HG02759 (cell line): ENCODE data around the gene BAIAP3.

Experiments used
- ATAC-seq: cut with Tn5 transposase; IDR thresholded peaks from one replicate; pipeline ENCODE4 v1.9.1; 2021; ENCODE audit warnings: mild to moderate bottlenecking, moderate library complexity; ENCODE audit not compliant: unreplicated experiment

BAIAP3 gene

DNA sequence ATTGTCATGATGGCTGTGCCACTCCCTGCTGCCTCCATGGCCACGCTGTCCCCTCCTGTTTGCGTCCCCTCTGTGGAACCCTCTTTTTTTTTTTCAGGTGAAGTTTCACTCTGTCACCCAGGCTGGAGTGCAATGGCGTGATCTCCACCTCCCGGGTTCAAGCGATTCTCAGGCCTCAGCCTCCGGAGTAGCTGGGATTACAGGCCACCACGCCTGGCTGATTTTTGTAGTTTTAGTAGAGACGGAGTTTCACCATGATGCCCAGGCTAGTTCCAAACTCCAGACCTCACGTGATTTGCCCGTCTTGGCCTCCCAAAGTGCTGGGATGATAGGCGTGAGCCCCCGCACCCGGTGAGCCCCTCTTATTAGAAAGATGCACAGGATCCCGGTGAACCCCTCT, 35.0 kb upstream of the BAIAP3 start:
- no peak for ATAC-seq

DNA sequence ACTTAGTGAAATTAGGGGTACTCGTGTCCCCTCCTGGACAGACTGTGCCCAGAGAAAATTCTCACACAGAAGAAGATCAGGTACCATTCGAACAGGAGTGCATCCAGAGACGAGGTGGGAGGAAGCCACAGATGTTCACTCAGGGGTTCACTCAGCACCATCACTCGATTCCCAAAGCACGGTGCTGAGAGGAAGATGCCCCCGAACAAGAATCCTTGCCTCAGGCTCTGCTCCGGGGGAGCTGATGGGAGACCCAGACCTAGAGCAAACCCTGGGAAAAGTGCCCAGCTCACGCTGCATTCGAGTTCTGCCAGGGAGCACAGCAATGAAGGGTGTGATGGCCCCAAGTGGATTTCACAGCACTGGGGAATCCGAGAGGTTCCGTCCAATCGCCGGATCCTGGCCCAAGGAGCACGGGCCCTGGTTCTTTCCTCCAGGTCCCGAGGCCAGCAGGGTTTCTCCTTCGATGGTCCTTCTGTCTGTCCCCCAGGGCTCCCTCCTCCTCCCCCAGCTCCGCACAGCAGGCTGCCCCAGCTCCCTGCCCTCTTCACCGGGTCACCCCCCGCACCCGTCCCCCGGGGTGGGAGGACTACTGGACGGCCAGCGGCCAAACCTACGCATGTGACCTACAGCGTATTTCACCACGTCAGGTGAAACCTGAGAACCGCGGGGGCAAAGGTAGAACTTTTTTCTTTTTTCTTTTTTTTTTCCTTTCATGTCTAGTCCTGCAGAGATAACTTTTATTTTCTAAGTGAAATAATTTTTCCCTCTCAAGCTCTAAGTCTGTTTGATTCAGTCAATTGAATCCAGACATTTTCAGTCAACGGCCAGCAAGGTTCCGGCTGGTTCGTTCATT, 34.2 kb upstream of the BAIAP3 start:
- no peak for ATAC-seq

DNA sequence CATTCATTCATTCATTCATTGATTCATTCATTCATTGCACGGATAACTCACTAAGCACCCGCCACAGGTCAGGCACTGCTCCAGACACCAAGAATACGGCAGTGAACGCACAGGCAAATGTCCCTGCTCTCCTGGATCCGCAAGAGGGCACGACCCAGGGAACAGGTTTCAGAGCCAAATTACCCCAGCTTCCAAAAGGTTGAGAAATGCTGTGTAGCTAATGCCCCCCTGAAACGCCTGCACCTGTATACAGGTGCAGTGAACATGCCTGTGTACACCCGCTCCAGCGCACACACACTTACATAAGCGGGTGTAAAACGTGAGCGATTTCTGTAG, 33.6 kb upstream of the BAIAP3 start:
- ATAC-seq = no peak

DNA sequence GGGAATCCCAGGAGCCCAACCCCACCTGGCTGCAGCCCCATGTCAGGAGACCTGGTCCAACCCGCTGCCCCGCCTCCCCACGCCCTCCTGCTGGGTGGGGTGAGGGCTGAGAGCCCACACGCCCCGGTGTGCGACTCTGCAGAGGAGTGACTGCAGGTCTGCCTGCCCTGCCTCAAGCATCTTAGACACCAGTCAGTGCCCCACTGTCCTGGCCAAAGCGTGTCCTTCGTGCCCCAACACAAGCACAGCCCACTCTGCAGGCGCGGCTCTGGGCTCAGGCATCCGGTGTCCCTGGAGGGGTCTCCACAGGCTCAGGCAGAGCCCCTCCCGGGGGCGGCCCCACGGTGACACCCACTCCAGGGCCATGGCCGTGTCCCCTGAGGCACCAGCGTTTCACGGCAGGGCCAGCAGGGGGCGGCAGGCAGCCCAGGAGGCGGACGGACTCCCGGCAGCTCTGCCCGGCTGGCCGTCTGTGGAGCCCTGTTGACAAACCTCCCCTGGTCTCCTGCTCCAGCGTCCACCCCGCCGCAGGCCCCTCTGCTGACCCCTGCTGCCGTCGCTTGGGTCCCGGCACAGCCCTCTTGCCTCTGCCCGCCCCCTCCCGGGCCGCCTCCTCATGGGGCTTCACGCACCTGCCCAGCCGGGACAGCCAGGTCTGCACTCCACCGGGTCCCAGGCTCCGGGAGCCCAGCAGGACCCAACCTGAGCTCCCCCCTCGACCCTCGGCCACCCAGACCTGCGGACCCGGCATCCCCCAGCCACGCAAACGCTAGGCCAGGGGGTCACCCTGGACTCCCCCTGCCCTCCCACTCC, 32.6 kb upstream of the BAIAP3 start:
- ATAC-seq = peak; percentile 46

DNA sequence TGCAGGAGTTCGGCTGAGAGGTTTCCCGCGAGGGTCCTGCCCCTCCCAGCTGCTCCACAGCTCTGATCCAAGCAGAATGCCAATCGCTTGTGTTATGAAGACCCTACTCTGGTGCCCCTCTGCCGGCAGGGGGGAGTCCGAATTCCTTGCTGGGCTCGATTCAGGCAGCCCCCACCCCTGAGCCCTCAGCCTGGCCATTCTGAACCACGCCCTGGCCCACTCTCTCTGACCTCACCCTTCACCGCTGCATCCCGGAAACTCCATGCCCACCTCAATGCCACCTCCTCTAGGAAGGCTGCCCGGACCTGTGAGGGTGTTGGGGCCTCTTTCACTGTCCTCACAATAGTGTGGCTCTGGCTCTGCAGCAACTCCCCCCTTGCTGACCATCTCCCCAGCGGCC, 31.9 kb upstream of the BAIAP3 start:
- no peak for ATAC-seq

DNA sequence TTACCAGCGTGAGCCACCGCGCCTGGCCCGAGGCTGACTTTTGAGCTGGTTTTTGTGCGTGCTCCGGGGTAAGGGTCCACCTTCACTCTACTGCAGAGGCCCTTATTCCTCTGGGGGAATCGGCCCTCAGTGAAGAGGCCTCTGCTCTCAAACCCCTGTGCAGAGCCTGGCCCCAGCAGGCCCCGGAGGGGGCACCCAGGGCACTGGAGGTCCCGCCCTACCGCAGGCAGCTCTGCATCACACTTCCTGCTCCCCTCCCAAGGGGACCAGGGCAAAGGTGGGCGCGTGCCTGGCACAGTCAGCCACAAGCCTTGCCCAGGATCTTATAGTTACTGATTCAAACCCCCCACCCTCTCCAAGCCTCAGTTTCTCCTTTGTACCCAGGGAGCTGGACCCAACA, 27.6 kb upstream of the BAIAP3 start:
- ATAC-seq = no peak

DNA sequence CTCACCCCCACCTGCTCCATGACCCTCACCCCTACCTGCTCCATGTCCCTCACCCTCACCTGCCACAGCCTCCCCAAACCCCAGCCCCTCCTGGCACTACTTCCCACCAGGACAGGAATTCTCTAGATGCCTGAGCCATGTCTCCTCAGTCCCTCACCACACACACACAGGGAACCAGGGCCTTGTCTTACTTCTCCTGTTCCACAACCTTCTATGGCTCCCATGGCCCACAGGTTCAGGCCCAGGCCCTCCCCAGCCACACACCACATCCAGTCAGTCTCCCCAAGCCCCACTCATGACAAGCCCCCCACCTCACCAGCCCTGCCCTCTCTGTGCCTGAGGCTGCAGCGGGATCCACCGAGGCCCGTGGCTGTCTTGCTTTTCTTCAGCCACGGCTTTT, 27.1 kb upstream of the BAIAP3 start:
- no peak for ATAC-seq

DNA sequence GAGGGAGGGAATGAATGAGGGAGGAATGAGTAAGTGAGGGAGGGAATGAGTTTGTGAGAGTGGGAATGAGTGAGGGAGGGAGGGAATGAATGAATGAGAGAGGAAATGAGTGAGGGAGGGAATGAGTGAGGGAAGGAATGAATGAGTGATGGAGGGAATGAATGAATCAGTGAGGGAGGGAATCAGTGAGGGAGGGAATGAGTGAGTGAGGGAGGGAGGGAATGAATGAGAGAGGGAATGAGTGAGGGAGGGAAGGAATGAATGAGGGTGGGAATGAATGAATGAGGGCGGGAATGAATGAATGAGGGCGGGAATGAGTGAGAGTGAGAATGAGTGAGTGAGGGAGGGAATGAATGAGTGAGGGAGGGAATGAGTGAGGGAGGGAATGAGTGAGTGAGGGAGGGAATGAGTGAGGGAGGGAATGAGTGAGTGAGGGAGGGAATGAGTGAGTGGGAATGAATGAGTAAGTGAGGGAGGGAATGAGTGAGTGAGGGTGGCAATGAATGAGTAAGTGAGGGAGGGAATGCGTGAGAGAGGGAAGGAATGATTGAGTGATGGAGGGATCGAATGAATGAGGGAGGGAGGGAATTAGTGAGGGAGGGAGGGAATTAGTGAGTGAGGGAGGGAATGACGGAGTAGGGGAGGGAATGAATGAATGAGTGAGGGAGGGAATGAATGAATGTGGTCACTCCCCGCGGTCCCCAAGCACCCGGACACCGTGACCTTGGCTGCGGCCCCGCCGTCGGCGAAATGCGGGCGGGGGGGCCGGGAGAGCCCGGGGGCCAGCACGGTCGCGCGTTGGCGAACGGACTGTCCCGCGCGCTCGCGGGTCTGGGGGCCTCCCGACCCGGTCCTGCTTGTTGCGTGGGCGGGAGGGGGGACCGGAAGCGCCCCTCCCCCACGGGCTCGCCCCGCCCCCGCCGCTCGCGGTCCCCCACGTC, 25.1 kb upstream of the BAIAP3 start:
- peak; percentile 18 for ATAC-seq

DNA sequence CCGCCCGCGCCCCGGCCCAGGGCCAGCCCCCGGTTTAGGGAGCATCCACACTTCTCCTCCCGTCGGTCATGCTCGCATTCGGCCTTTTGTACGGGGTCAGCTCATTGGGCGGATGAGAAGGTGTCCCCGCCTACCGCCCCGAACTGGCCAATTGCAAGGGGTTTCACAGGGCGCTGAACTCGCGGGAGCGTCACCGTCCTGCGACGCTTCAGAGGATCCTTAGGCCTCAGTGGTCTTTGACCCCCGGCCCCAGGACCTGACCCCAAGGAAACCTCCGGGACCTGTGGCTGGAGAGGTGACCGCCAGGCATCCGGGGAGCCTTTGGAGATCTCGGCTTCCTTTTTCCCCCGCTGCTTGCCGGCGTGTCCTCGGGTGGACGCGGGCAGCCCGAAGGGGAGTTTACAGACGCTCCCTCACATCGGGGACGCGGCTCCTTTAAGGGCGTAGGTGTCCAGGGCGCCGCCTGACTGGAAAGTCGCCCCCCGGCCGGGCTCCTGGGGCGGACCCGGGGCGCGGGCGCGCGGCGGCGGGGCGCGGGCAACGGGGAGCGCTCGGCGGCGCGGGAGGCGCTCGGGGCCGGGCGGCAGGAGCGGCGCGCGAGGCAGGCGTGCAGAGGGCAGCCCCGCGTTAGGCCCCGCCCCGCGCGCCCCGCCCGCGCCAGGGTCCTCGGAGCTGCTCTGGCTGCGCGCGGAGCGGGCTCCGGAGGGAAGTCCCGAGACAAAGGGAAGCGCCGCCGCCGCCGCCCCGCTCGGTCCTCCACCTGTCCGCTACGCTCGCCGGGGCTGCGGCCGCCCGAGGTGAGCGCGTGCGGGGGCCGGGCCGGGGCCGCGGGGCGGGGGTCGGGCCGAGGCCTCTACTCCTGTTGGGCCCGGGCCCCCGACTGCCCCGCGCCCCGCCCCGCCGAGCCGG, 24.2 kb upstream of the BAIAP3 start, which contains the start of gene UBE2I:
TSS of gene UBE2I (plus strand) at position 660 of the 909 bp plus-strand sequence. CDS start 4,395 bp downstream, outside the sequence.
- ATAC-seq = peak; percentile 62

DNA sequence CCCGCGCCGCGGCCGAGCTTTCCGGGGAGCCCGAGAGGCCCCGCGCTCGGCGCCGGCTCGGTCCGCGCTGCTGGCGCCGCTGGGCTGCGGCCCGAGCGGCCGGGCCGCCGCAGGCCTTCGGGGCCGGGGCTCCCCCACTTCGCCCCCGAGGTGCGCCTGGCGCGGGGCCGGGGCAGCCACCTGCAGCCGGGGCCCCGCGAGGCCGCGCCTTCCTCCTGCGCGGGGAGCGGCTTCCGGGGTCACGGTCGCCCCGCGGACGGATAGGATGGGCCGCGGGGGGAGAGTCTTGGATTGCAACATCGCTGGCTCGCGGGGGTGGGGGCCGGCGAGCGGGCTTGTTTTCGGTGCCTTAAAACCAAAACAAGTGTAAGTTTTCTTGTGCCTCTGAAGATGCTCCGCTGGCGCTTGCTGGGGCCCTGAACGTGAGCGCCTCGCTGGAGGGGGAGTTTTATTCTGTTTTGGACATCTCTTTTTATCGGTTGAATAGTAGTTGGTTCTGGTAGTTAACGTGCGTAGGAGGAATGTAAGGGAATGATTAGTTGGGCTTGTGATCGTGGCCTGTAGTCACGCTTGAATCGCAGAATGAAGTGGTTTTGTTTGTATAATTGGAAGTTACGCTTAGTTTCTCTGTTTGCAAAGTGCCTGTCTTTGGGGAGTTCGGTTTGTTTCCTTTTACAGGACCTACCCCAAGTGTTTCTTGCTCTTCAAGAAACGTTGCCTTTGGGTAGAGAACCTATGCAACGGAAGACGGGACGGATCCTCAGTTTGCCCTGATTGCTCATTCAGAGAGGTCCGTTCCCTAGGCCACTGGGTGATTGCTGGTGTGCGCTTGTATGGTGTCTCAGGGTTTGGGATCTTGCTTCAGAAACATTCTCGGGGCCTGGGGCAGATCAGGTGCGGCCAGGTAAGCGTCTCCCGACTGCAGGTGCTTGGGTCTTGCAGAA, 23.3 kb upstream of the BAIAP3 start:
- ATAC-seq = peak; percentile 17

DNA sequence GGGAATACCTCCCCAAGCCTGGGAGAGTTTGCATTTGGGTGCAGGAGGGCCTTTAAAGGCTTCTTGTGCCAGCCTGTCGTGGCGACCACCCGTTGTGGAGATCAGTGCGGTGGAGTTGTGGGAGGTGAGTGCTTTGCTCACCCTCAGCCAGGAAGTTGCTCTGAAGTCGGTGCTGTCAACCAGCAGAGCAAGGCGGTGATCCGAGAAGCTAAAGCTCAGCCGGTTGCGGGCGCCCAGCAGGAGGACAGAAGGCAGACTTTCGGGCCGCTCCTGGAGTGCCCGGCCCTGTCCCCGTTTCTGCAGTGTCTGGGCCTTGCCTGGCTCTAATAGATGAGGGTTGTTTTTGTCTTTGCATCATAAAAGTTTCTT, 22.6 kb upstream of the BAIAP3 start:
- no peak for ATAC-seq

DNA sequence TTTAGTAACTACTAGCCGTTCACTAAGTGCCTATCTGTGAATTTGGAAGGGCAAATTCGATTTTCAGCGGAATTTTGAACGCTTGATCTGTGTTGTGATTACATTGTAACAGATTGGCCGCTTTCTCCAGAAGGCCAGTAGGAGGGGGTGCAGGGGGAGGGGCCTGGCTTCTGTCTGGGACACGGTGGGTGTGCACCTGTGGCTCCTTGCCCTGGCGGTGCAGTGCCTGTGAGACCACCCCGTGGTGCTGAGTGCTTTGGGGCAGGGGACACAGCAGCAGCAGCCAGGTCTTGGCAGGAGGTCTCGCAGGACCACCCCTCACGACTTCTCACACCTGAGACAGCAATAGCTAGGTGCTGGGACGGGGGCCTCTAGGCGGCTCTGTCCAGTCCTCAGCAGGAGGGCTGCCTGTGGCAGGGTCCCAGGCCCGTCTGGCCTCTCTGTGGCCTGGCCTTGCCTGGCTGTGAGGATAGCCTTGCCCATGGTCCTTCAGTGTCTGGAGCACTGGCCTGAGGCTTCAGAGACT, 22.2 kb upstream of the BAIAP3 start:
- no peak for ATAC-seq

DNA sequence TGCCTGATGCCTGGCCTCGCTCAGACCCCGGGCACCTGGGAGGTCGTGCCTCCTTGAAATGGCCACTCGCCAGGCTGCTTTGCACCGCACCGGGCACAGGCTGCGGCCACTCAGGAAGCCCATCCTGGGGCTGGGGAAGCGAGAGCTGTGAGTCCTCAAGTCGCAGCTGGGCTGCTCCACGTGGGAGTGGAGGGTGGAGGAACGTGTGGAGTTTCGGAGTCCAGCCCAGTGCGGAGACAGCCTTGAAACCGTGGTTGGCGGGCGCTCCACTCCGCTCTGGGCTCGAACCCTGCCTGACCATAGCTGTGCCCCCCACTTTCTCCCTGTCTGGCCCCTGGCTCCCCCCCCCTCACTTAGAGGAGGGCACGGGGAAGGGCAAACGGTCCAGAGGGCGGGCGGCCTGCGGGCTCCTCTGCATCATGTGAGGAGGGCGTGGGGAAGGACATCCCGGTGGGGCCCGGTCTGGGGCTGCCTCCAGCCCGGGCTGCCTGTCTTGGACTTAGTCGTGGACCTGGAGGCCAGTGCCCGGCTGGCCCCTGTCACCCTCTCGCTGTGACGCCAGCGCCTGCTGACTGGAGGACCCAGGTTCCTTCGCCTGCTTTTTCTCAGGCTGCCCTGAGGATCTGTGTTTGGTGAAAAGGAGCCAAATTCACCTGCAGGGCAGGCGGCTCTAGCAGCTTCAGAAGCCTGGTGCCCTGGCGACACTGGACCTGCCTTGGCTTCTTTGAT, 21.5 kb upstream of the BAIAP3 start:
- no peak for ATAC-seq

DNA sequence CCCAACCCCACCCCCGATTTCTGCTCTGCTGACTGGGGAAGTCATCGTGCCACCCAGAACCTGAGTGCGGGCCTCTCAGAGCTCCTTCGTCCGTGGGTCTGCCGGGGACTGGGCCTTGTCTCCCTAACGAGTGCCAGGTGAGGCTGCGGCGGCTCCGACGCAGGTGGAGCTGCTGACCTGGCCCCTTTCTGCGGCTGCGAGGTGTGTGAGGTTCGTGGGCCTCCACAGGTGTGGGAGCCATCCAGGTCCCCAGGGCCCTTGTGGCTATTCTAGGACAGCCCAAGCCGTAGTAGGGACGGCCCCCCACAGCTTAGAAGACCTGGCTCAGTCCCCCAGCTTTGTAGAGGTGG, 21.0 kb upstream of the BAIAP3 start:
- ATAC-seq = no peak

DNA sequence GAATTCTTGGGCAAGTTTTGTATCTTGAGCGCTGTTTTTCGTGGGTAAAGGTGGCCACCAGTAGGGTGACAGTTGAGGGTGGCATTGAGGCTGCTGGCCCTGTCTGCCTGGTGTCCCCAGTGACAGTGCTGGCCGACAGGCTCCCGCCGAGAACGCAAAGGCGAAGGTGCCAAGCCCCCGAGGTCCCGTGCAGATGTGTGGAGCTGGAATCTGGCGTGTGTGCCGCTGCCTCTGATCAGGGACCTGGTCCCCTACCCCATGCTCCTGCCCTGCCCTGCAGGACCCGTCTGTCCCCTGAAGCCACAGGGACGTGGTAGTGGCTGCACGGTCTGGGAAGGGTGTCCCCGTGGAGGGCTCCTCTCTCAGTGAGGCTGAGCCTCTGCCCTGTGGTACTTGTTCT, 20.5 kb upstream of the BAIAP3 start:
- no peak for ATAC-seq

DNA sequence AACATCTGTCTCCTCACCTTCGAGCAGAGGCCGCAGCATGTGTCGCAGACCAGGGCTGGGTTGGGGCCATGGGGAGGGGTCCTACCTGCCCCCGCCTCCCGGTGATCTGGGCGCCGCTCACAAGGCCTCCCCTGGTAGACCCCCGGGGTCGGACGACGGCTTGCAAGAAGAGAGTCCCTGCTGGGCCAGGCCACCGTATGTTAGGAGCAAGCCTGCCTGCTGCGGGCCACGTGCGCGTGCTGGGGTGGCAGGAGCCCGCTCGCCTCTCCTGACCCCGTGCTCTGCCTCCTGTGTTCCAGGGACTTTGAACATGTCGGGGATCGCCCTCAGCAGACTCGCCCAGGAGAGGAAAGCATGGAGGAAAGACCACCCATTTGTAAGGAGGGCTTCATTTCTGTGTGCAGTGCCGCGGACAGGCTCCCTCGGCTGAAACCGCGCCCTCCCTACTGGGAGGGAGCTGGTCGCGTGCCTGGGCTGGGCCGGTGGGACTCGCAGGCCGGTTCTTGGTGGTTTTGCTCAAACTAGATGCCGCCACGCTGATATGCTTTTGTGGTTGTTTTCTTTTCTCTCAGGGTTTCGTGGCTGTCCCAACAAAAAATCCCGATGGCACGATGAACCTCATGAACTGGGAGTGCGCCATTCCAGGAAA, 19.6 kb upstream of the BAIAP3 start:
- no peak for ATAC-seq

DNA sequence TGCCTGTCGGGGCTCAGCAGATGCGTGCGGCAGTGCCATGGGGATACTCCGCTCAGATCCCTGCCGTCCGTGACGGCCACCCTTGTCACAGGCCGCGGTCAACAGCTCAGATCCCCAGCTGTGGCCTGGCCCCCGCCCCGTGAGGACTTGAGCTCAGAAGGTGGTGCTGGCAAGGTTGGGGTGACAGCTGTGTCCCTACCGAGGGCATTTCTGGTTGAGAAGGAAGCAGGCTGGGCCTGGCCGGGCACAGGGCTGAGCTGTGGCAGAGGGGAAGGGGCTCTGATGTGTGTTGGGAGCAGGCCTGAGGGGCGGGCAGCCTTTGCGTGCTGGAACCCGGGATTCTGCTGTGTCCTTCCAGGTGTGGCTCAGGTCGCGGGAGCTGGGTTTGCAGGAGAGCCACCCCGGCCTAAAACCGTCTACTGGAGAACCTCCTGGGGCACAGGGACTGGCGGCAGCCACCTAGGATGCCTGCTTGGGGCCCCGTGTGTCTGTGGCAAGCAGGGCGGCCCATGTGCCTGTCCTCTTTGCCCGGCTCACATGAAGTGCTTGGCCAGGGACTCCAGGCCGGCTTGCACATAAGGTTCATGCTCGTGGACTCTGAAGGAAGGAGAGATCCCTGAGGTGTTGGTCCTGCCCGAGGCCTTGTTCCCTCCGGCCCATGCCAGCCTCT, 18.9 kb upstream of the BAIAP3 start:
- ATAC-seq = no peak
